ENCODE data around the gene NAT14.

NAT14 gene

DNA sequence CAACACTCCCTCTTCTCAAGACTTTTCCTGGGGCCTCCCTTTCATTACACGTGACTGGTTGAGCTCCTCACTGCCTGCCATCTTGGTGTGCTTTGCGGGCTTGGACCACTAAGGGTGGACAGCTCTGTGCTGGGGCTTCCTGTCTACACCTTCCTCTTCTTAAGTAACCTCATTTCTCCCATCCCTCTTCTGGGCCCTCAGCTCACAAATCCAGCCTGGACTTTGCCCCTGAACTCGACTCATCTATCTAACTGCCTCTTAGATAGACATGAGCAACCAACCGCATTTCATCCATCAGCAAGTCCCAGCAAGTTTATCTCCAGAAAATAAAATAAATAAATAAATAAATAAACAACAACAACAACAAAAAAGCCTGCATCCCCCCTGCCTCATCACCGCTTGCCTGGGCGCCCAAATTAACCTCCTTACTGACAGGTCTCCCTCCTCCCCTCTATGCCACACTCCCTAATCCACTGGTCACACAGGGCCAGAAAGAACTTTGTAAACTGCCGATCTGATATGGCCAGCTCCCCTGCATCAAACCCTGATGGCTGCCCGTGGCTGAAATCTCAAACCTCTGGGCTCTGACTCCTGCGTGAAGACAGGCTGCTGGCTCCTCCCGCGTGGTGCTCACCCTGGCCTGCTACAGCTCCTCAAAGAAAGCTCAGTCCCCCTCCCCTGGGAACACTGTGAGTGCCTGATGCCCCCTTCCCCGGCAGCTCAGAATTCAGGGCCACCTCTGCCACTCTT lies 31.3 kb upstream of the NAT14 start:
- DNase-seq (ENCODE audit: low spot score) = no peak

- DNase-seq (ENCODE audit: low spot score) = peak; percentile 56
These were observed 30.2 kb upstream of the NAT14 start for GRCh38 chr19:55454787-55455243.

DNA sequence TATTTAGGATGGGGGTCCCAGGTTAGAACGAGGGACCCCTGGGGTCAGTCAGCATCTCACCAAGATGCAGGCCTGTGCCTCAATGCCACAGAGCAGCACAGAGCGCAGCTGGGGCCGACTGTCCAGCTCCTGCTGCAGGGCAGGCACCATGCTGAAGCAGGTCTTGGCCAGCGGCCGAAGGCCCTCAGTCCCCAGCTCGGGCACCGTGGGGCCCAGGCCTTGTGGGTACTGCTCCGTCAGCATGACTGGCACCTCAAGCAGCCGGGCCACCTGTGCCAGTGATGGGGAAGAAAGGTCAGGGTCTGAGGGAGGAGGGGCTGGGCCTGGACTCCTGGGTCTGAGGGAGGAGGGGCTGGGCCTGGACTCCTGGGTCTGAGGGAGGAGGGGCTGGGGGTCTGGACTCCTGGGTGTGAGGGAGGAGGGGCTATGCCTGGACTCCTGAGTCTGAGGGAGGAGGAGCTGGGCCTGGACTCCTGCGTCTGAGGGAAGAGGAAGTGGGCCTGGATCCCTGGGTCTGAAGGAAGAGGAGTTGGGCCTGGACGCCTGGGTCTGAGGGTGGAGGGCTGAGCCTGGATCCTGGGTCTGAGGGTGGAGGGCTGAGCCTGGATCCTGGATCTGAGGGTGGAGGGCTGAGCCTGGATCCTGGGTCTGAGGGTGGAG lies 29.3 kb upstream of the NAT14 start:
- no peak for DNase-seq (ENCODE audit: low spot score)

DNA sequence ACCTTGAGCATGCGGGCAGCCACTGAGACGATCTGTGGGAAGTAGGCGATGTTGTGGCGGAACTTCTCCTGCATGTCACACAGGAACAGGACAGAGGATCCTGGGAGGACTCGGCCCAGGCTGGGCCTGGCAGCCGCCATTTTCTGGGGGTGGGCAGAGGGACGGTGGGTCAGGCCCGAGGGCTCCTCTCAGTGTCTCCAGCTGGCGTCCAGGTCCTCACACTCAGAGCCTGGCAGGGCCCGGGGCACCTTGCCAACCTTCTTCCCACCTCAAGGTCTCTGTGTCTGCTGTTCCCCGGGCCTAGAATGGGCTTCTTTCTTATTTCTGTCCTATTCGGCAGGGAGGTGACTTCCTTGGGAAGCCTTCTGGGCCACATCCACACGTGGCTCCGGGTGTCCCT lies 28.6 kb upstream of the NAT14 start:
- DNase-seq (ENCODE audit: low spot score) = no peak

GRCh38 chr19:55457683-55458457 lies 27.1 kb upstream of the NAT14 start:
- DNase-seq (ENCODE audit: low spot score) = no peak

- no peak for DNase-seq (ENCODE audit: low spot score)
These were observed 25.4 kb upstream of the NAT14 start for GRCh38 chr19:55459551-55459949.

DNA sequence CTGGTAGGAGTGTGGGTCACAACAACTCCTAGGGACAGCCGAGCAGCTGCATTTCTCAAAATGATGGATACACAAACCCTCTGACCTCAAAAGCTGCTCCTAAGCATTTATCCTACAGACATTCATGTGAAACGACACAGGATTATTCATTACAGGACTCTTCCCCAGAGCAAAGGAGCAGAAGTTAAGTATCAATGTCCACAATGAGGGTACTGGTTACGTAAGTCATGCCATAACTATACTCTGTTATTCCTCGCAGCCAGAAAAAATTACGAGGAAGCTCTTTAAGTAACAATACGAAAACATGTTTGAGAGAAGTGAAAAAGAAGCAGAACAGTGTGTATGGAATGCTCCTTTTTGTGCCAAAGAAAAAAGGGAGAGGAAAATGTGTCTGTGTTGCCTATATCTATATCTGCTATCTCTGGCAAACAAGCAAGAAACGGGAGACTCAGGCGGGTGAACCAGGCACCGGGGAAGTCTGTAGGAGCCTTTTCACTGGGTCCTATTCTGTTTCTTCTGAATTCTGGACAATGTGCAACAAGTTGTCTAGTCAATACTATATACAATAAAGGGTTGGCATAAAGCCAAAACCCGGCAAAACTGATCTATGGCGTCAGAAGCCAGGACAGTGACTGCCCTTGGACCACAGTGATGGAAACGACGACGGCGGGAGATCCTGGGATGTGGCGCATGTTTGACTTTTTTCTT lies 24.9 kb upstream of the NAT14 start:
- no peak for DNase-seq (ENCODE audit: low spot score)

DNA sequence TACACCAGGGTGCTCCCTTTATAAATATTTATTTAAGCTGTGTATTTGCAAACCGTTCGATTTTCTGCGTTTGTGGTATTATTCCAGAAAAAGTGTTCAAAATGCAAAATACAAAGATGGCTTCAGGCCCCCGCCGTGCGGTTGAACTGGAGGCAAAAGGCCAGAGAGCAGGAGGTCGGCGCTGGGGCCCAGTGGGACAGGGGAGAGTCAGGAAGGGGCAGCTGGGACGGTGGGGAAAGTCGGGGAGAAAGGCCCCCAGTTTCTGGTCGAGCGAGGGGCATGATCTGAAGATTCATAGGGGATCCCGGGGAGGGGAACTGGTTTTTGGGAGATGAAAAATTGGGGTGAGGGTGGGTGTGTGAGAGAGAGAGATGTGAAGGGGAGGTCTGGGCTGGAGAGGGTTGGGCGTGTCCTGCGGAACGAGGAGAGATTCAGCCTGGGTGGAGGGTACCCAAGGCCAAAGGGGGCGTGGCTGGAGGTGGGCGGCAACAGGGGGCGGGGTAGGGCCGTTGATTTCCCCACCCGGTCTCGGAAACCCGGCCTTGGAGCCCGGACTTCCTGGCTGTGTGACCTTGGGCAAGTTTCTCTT lies 24.2 kb upstream of the NAT14 start:
- DNase-seq (ENCODE audit: low spot score) = peak; percentile 57

DNA sequence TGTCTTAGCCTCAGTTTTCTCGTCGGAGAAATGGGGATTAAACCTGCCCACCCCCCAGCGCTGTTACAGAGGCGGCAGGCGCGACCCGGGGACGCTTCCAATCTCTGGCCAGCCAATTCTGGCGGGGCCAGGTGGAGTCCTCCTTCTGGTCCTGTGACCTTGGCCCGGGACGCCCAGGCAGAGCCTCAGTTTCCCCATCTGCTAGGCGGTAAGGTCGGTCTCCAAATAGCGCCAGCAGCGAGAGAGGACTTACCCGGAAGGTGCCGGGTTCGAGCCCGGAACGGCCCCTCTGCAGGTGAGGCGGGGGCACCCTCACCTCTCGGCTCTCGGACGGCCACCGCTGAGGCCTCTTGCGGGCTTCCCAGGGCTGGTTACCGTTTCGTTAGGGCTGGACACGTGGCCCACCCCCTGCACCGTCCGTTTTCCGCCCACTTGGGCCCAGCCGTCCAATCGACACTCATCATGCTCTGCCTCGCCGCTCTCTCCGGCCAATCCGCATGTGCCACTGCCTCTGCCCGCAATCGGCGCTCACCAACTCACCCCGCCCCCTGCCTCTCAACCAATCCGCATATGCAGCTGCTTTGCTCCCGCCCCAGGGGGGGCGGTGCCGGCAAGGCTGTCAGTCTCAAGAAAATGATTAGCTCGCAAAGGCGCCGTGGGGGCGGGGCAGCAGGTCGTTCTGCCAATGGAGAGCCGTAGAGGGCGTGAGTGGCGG lies 23.6 kb upstream of the NAT14 start, which contains the start of gene ISOC2:
Gene ISOC2, minus strand, starts transcription at position 384 of the 715 bp plus-strand sequence. CDS start 5,156 bp downstream, outside the sequence.
- DNase-seq (ENCODE audit: low spot score) = peak; percentile 100

GRCh38 chr19:55461974-55462626 lies 22.9 kb upstream of the NAT14 start:
- no peak for DNase-seq (ENCODE audit: low spot score)

DNA sequence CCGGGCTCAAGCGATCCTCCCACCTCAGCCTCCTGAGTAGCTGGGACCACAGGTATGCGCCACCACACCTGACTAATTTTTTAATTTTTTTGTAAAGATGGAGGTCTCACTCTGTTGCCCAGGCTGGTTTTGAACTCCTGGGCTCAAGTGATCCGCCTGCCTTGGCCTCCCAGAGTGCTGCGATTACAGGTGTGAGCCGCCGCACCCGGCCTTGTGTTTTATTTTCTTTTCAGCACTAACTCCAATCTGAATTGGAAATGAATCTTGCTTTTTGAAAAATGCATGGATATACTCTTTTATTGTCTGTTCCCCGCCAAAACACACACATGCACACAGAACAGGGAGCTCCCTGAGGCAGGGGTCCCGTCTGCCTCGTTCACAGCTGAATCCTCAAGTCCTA lies 22.3 kb upstream of the NAT14 start:
- DNase-seq (ENCODE audit: low spot score) = no peak

DNA sequence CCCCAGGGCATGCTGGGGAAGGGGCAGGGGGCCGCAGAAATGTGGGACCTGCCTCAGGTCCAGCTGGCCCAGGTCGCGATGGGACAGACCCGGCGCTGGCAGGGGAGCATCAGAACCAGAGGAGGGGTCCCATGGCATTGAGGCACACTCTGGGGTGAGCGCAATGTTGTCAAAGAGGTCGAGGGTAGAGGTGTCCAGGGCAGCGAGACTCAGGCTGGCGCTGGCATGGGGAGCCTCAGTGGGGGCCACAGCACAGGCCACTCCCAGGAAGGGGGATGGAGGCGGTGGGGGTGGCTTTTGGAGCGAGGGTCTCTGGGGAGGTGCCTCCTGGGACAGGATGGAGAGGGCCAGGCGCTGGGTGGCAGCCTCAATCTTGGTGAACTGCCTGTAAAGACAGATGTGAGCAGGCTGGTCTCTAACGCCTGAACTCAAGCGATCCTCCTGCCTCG lies 21.4 kb upstream of the NAT14 start:
- DNase-seq (ENCODE audit: low spot score) = no peak

DNA sequence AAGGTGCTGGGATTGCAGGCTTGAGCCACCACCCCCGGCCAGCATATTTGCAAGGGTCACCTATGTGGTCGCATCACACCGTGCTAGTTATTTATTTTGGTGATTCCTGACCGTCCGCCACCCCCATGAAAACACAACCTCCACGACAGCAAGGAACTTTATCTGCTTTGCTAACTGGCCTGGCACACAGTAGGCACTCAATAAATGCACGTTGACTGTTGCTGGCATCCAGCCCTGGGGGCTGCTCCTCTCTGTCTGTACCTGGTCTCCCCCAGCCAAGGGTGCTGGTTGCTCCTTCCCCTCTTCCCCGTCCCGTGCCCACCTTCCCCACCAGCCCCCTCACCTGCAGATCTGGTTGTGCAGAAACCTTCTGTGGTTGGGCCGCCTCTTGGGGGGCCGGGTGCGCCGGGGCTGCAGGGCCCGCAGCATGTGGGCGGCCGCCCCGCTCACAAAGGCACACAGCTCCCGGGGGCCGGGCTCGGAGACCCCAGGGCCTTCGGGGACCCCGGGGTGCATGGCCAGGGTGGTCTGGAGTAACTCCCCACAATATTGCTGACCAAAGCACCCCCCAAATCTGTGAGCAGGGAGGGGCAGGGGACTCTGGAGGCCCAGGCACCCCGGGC lies 20.8 kb upstream of the NAT14 start:
- no peak for DNase-seq (ENCODE audit: low spot score)

- DNase-seq (ENCODE audit: low spot score) = no peak
These were observed 20.3 kb upstream of the NAT14 start, which contains the start of gene C19orf85 for GRCh38 chr19:55464662-55465054. TSS of gene C19orf85 (minus strand) at chr19:55464751. CDS start at chr19:55464554, 197 bp downstream.

DNA sequence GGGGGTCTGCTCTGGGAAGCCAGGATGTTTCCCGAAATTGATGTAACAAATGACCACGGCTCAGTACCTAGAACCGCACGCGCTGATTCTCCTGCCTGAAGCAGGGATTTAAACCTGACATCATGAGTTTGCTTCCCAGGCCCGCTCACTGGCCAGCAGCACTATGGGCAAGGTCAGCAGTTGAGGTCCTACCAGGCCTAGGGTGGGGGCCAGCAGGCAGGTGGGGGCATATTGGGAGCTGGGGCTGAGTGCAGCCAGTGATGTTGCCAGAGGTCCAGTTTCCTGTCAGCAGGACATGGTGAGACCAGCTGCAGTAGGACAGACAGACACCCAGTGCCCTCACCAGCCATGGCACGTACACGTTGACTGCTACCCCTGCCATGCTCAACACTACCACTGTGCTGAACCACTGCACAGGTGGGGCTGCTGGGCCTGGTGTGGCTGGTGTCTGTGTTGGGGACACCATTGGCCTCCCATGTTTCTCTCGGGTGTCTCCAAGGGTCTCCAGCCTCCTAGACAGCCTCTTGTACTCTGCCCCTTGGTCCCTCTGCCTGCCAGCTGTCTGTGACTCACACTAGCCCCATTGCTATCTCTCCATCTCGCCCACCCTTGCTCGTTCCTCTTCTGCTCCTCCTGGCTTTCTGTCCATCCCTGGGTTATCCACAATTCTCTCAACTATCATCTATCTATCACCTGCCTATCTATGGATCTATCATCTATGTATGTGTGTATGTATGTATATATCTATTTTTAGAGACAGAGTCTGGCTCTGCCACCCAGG lies 19.3 kb upstream of the NAT14 start:
- no peak for DNase-seq (ENCODE audit: low spot score)

DNA sequence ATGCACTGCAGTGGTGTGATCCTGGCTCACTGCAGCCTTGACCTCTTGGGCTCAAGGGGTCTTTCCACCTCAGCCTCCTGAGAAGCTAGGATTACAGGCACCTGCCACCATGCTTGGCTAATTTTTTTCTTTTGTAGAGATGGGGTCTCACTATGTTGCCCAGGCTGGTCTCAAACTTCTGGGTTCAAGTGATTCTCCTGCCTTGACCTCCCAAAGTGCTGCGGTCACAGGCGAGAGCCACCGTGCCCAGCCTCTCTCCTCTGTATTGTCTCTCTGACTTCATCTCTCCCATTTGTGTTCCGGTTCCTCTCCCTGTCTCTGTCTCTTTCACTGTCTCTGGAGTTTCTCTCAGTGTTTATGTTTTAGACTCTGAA lies 18.8 kb upstream of the NAT14 start:
- DNase-seq (ENCODE audit: low spot score) = no peak

- peak; percentile 41 for DNase-seq (ENCODE audit: low spot score)
These were observed 17.5 kb upstream of the NAT14 start for GRCh38 chr19:55467236-55468053.

GRCh38 chr19:55468054-55468393 lies 17.0 kb upstream of the NAT14 start:
- no peak for DNase-seq (ENCODE audit: low spot score)

All from SW480 (cell line).